Choroid plexus epithelial cell (primary cell): Measurements from ENCODE around the gene WDR91.
A peak's percentile ranks its signal among the peaks of the same experiment; 100 is the strongest.

Experiments
- DNase-seq: peaks from one replicate; pipeline ENCODE4 v3.0.0-alpha.2; 2010; ENCODE audit warnings: low read depth
- H3K4me3 ChIP-seq: 2 replicates; pipeline ENCODE4 v1.5.1; 2011; ENCODE audit warnings: low read depth, mild to moderate bottlenecking, control low read depth, low read length, moderate library complexity
- CTCF ChIP-seq: conservative IDR thresholded peaks from 2 replicates; pipeline ENCODE4 v1.5.1; 2011; ENCODE audit warnings: low read depth, mild to moderate bottlenecking, control low read depth, inconsistent platforms, low read length, moderate library complexity

The WDR91 gene

GRCh38 chr7:135211179-135211945, at the start of gene WDR91:
Gene WDR91 (minus strand): TSS chr7:135211526. CDS start chr7:135211502, 24 bp downstream.
- peak within 1 kb of the TSS; percentile 94 for H3K4me3 ChIP-seq

GRCh38 chr7:135260470-135260869, 49.1 kb upstream of the WDR91 start:
- H3K4me3 ChIP-seq, result no peak overlapping the region
- no peak for TF ChIP-seq CTCF
- DNase-seq, result no peak

More at GRCh38 chr7:135211179-135211945, at the start of gene WDR91:
- no peak for TF ChIP-seq CTCF
- peak; percentile 92 for DNase-seq

- H3K4me3 ChIP-seq, result no peak overlapping the region
- DNase-seq, result no peak
- no peak for TF ChIP-seq CTCF
Measured at GRCh38 chr7:135259702-135260101, 48.4 kb upstream of the WDR91 start.

DNA sequence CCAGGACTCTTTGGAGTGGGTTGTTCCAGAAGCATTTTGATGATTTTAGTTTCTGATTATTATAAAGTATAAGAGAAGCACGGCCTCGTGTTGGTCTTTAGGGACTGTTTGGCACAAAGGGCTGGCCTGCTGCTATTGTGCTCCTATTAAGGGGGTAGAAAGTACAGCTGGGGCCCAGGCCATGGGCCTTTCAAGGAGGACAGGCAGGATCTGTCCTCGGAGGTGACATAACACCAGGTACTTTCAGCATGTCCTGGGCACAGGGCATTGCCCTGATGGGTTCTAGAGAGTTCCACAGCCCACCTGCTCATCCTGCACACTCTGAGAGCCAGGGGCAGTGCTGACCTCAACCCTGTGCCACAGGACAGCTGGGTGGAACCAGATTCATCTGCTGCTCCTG, 47.3 kb upstream of the WDR91 start:
- no peak for DNase-seq
- H3K4me3 ChIP-seq, result no peak overlapping the region
- TF ChIP-seq CTCF, result no peak

GRCh38 chr7:135257790-135258189, 46.5 kb upstream of the WDR91 start:
- H3K4me3 ChIP-seq, result no peak overlapping the region
- no peak for TF ChIP-seq CTCF
- DNase-seq, result peak; percentile 19

- DNase-seq, result peak; percentile 67
- H3K4me3 ChIP-seq, result no peak overlapping the region
- no peak for TF ChIP-seq CTCF
Measured at GRCh38 chr7:135253851-135254771, 42.8 kb upstream of the WDR91 start.
